Fibroblast of lung (primary cell): Measurements from ENCODE around the gene SEC31A. TPM values are rescaled to one million over a fixed set of nuclear protein-coding genes. Genes with fewer than 3 reads are reported as not detected.

Experiments used
- DNase-seq, 2 donors: peaks; one replicate each; pipeline versions ENCODE4 v3.0.0 to v3.0.0-alpha.2; 2010; ENCODE audit warnings: low read depth in 2 of 2
- H2AFZ ChIP-seq: 2 replicates; pipeline ENCODE4 v1.5.1; 2012; ENCODE audit warnings: low read length, control low read depth, inconsistent platforms
- H3K27ac ChIP-seq: 2 replicates; pipeline ENCODE4 v1.5.1; 2011; ENCODE audit warnings: low read length, control low read depth; ENCODE audit not compliant: insufficient read depth
- H3K27me3 ChIP-seq: 2 replicates; pipeline ENCODE4 v1.5.1; 2011; ENCODE audit warnings: mild to moderate bottlenecking, low read length; ENCODE audit not compliant: control insufficient read depth, insufficient read depth
- H3K36me3 ChIP-seq: 2 replicates; pipeline ENCODE4 v1.5.1; 2011; ENCODE audit warnings: low read length; ENCODE audit not compliant: control insufficient read depth, insufficient read depth
- H3K4me1 ChIP-seq: 2 replicates; pipeline ENCODE4 v1.5.1; 2011; ENCODE audit warnings: low read length; ENCODE audit not compliant: control insufficient read depth, insufficient read depth; ENCODE audit errors: extremely low read depth
- H3K4me2 ChIP-seq: 2 replicates; pipeline ENCODE4 v1.5.1; 2011; ENCODE audit warnings: low read length, control low read depth; ENCODE audit not compliant: insufficient read depth; ENCODE audit errors: extremely low read depth
- H3K4me3 ChIP-seq, 4 experiments: fragments of 200-600 bp in 1 of 4; sonication (generic) in 1 of 4; replicated peaks in 1 of 4; 2 replicates each; pipeline ENCODE4 v1.5.1; 2011 to 2016; ENCODE audit warnings: low read length in 4 of 4, low read depth in 3 of 4, mild to moderate bottlenecking in 3 of 4, control low read depth in 2 of 4, inconsistent platforms in 1 of 4, mixed read lengths in 1 of 4; ENCODE audit not compliant: insufficient read depth in 1 of 4; ENCODE audit errors: control extremely low read depth in 1 of 4
- H3K79me2 ChIP-seq: 2 replicates; pipeline ENCODE4 v1.5.1; 2012; ENCODE audit warnings: mild to moderate bottlenecking, low read length, inconsistent platforms; ENCODE audit not compliant: control insufficient read depth, insufficient read depth
- H3K9ac ChIP-seq: 2 replicates; pipeline ENCODE4 v1.5.1; 2011; ENCODE audit warnings: mild to moderate bottlenecking, low read length, control low read depth; ENCODE audit not compliant: insufficient read depth
- H3K9me3 ChIP-seq: 2 replicates; pipeline ENCODE4 v1.5.1; 2012; ENCODE audit warnings: low read depth, low read length; ENCODE audit not compliant: control insufficient read depth, insufficient read depth
- H4K20me1 ChIP-seq: 2 replicates; pipeline ENCODE4 v1.5.1; 2011; ENCODE audit warnings: low read length; ENCODE audit not compliant: control insufficient read depth, insufficient read depth; ENCODE audit errors: extremely low read depth
- CTCF ChIP-seq, 2 donors: IDR thresholded peaks in 1 of 2; conservative IDR thresholded peaks in 1 of 2; 1 replicate in 1 of 2; 2 replicates in 1 of 2; pipeline ENCODE4 v1.5.1; 2011 to 2012; ENCODE audit warnings: low read length in 2 of 2, control low read depth in 1 of 2, inconsistent platforms in 1 of 2, low read depth in 1 of 2, mild to moderate bottlenecking in 1 of 2
- EZH2 ChIP-seq: IDR thresholded peaks from 2 replicates; pipeline ENCODE4 v1.5.1; 2012; ENCODE audit warnings: low read length, control low read depth, mild to moderate bottlenecking; ENCODE audit errors: missing control alignments
- polyA plus RNA-seq, 2 donors: library from polyadenylated mRNA; depleted of rRNA in 1 of 2; stranded (reverse) in 1 of 2; unstranded in 1 of 2; fragments of >200 nt; gene quantifications; 2 replicates each; pipeline ENCODE4 v1.2.1, GENCODE V29; 2011 to 2012; ENCODE audit warnings: missing spikeins in 1 of 2
- total RNA-seq: library from RNA; depleted of rRNA; stranded (reverse); fragments of >200 nt; gene quantifications from 2 replicates; pipeline ENCODE4 v1.2.1, GENCODE V29; 2014

The SEC31A gene
- total and polyA plus RNA-seq, 2 donors (not counting 1 experiment from before 2014, with no cell fraction given): 342 to 472 TPM

- DNase-seq: no peak
- TF ChIP-seq EZH2 (no peak), CTCF (conservative IDR thresholded peaks at IDR 0.05 in 1 of 2, IDR thresholded peaks at IDR 0.05 in 1 of 2; ENCODE audit: low read depth in 1 of 2, low read length in 2 of 2) (no peak)
- no peaks in the 10 kb centered on the region for H3K4me1 ChIP-seq
- no peaks in the 10 kb centered on the region for H3K9me3 ChIP-seq
- H3K4me2 ChIP-seq: no peak overlapping the region
- peaks cover 5% of the 10 kb centered on the region for H3K79me2 ChIP-seq
- H3K27ac ChIP-seq: no peak overlapping the region
- no peak overlapping the region for H3K4me3 ChIP-seq
- H3K36me3 ChIP-seq: peaks cover 16% of the 10 kb centered on the region
- H4K20me1 ChIP-seq: no peaks in the 10 kb centered on the region
- no peaks in the 10 kb centered on the region for H3K27me3 ChIP-seq
- no peak overlapping the region for H3K9ac ChIP-seq
- H2AFZ ChIP-seq: no peak overlapping the region
These were observed 40.3 kb downstream of the SEC31A start for GRCh38 chr4:82850684-82851083.

- TF ChIP-seq CTCF (conservative IDR thresholded peaks at IDR 0.05 in 1 of 2, IDR thresholded peaks at IDR 0.05 in 1 of 2; ENCODE audit: low read depth in 1 of 2, low read length in 2 of 2) (no peak), EZH2 (no peak)
- Histone ChIP-seq H4K20me1 (no peaks in the 10 kb centered on the region), H2AFZ (no peak overlapping the region), H3K4me1 (no peaks in the 10 kb centered on the region), H3K79me2 (peaks cover 5% of the 10 kb centered on the region), H3K9me3 (no peaks in the 10 kb centered on the region), H3K4me2 (no peak overlapping the region), H3K4me3 (no peak overlapping the region), H3K36me3 (peaks cover 11% of the 10 kb centered on the region), H3K27ac (no peak overlapping the region), H3K27me3 (no peaks in the 10 kb centered on the region), H3K9ac (no peak overlapping the region)
- DNase-seq: no peak
These were observed 42.2 kb downstream of the SEC31A start for GRCh38 chr4:82848706-82849105.

- TF ChIP-seq CTCF (conservative IDR thresholded peaks at IDR 0.05 in 1 of 2, IDR thresholded peaks at IDR 0.05 in 1 of 2; ENCODE audit: low read depth in 1 of 2, low read length in 2 of 2) (peak; percentile 20 to 50), EZH2 (no peak)
- Histone ChIP-seq H3K27ac (no peak overlapping the region), H3K9ac (no peak overlapping the region), H3K36me3 (peaks cover 13% of the 10 kb centered on the region), H3K4me1 (no peaks in the 10 kb centered on the region), H2AFZ (no peak overlapping the region), H3K79me2 (peaks cover 3% of the 10 kb centered on the region), H4K20me1 (no peaks in the 10 kb centered on the region), H3K27me3 (no peaks in the 10 kb centered on the region), H3K9me3 (no peaks in the 10 kb centered on the region), H3K4me3 (no peak overlapping the region), H3K4me2 (no peak overlapping the region)
- peak in 1 of 2 donors; percentile 25 for DNase-seq
These were observed 48.4 kb downstream of the SEC31A start for GRCh38 chr4:82842593-82842992.
